K562 (cell line): ENCODE measurements around the gene BEST1. TPM values are rescaled to one million over a fixed set of nuclear protein-coding genes. Genes with fewer than 3 reads are reported as not detected.

Experiments used
- ATAC-seq: fragments of 200-7000 bp; cut with Tn5 transposase; 3 replicates; pipeline ENCODE4 v1.9.1; 2020; ENCODE audit warnings: moderate library complexity
- BruUV-seq: library from RNA; stranded (reverse); fragments of 400-500 nt; replicated peaks from 2 replicates; lab custom pipeline; 2021; lab: Mats Ljungman, UMichigan
- CTCF ChIA-PET: fragments of 300-600 bp; formaldehyde crosslinking; extraction: SDS; loops from one replicate; lab custom pipeline; 2021; ENCODE audit warnings: low intra/inter-chr PET ratio; lab: Yijun Ruan, JAX
- POLR2A ChIA-PET: fragments of 300-600, 350-650 bp; sonication (Branson Sonifier 250); formaldehyde crosslinking; extraction: SDS; loops from one replicate; lab custom pipeline; 2021; ENCODE audit warnings: antibody characterized with exemption, inconsistent platforms; lab: Yijun Ruan, JAX
- DNase-seq, 4 experiments: peaks; one replicate each; pipeline versions ENCODE4 v3.0.0 to v3.0.0-alpha.2; 2011 to 2018; ENCODE audit warnings: low spot score in 3 of 4, mixed read lengths in 3 of 4; ENCODE audit errors: extremely low read depth in 1 of 4
- FAIRE-seq: peaks from 2 replicates; lab custom pipeline; 2011; peaks lifted over from hg19 to GRCh38; lab: Jason Lieb, UNC
- H2AFZ ChIP-seq: 2 replicates; pipeline ENCODE4 v1.6.0; 2011; ENCODE audit warnings: low read depth, low read length, control low read depth, inconsistent platforms
- H3K27ac ChIP-seq: fragments of 200-600 bp; 3 replicates; pipeline ENCODE4 v1.8.0; 2011; ENCODE audit warnings: low read depth, mild to moderate bottlenecking, control low read depth, inconsistent platforms, low read length, moderate library complexity, mixed read lengths; ENCODE audit errors: extremely low read depth
- H3K27me3 ChIP-seq, 2 experiments: fragments of 300-600 bp in 1 of 2; 2 replicates in 1 of 2; 3 replicates in 1 of 2; pipeline versions ENCODE4 v1.6.0 to v1.8.0; 2011; ENCODE audit warnings: inconsistent platforms in 2 of 2, low read length in 2 of 2, mild to moderate bottlenecking in 1 of 2, mixed read lengths in 1 of 2, moderate library complexity in 1 of 2; ENCODE audit not compliant: control insufficient read depth in 2 of 2, insufficient read depth in 2 of 2
- H3K36me3 ChIP-seq: fragments of 300-600 bp; 3 replicates; pipeline ENCODE4 v1.8.0; 2011; ENCODE audit warnings: mild to moderate bottlenecking, low read length, inconsistent platforms; ENCODE audit not compliant: control insufficient read depth, insufficient read depth
- H3K4me1 ChIP-seq, 2 experiments: fragments of 200-600 bp in 1 of 2; replicated peaks in 1 of 2; 2 replicates in 1 of 2; 3 replicates in 1 of 2; pipeline versions ENCODE4 v1.5.1 to v1.8.0; 2011; ENCODE audit warnings: inconsistent platforms in 2 of 2, low read length in 2 of 2, mild to moderate bottlenecking in 1 of 2, mixed read lengths in 1 of 2, moderate library complexity in 1 of 2; ENCODE audit not compliant: control insufficient read depth in 2 of 2, insufficient read depth in 2 of 2
- H3K4me2 ChIP-seq: 2 replicates; pipeline ENCODE4 v1.6.1; 2011; ENCODE audit warnings: low read length, control low read depth, inconsistent platforms, mixed read lengths; ENCODE audit not compliant: insufficient read depth
- H3K4me3 ChIP-seq: fragments of 200-600 bp; sonication (generic), shearing (Covaris generic); 2 replicates; pipeline ENCODE4 v1.5.1; 2016; ENCODE audit warnings: control low read depth, inconsistent platforms
- H3K79me2 ChIP-seq: fragments of 200-600 bp; 3 replicates; pipeline ENCODE4 v1.8.0; 2011; ENCODE audit warnings: low read length, inconsistent platforms; ENCODE audit not compliant: control insufficient read depth, insufficient read depth
- H3K9ac ChIP-seq, 2 experiments: 2 replicates each; pipeline versions ENCODE4 v1.6.0 to v1.6.1; 2011; ENCODE audit warnings: low read depth in 2 of 2, low read length in 2 of 2, control low read depth in 1 of 2, inconsistent platforms in 1 of 2, mild to moderate bottlenecking in 1 of 2, mixed read lengths in 1 of 2; ENCODE audit not compliant: insufficient read depth in 1 of 2
- H3K9me1 ChIP-seq: one replicate; pipeline ENCODE4 v1.6.0; 2011; ENCODE audit warnings: inconsistent platforms, mild to moderate bottlenecking, low read length, moderate library complexity; ENCODE audit not compliant: control insufficient read depth, insufficient read depth
- H3K9me3 ChIP-seq: replicated peaks from 2 replicates; pipeline ENCODE4 v1.5.1; 2011; ENCODE audit warnings: low read depth, low read length, inconsistent platforms; ENCODE audit not compliant: control insufficient read depth, insufficient read depth
- H4K20me1 ChIP-seq: replicated peaks from 2 replicates; pipeline ENCODE4 v1.6.1; 2011; ENCODE audit warnings: low read length, inconsistent platforms, mixed read lengths; ENCODE audit not compliant: control insufficient read depth, insufficient read depth
- ARID1B ChIP-seq: fragments of 450-650 bp; IDR thresholded peaks from 2 replicates; pipeline ENCODE4 v1.6.1; 2016; ENCODE audit warnings: antibody characterized with exemption, mild to moderate bottlenecking, inconsistent platforms
- ELF4 ChIP-seq: fragments of 450-650 bp; formaldehyde crosslinking; IDR thresholded peaks from 2 replicates; pipeline ENCODE4 v1.4.0; 2022; ENCODE audit warnings: missing genetic modification characterization
- HDGF ChIP-seq: fragments of 450-650 bp; IDR thresholded peaks from 2 replicates; pipeline ENCODE4 v1.6.1; 2016
- KDM1A ChIP-seq, 2 experiments: fragments of 450-650 bp; IDR thresholded peaks; 2 replicates each; pipeline ENCODE4 v1.6.1; 2016; ENCODE audit warnings: mild to moderate bottlenecking in 2 of 2
- L3MBTL2 ChIP-seq: fragments of 450-650 bp; IDR thresholded peaks from 2 replicates; pipeline ENCODE4 v1.6.1; 2016; ENCODE audit warnings: mild to moderate bottlenecking, moderate library complexity
- NFRKB ChIP-seq: fragments of 450-650 bp; IDR thresholded peaks from 2 replicates; pipeline ENCODE4 v1.6.1; 2016; ENCODE audit warnings: low read depth
- NR4A1 ChIP-seq, 2 experiments: fragments of 250-450 bp in 1 of 2; fragments of 450-650 bp in 1 of 2; sonication (Bioruptor Pico) in 1 of 2; IDR thresholded peaks; 2 replicates each; pipeline versions ENCODE4 v1.4.0 to v1.6.1; 2016 to 2020; ENCODE audit warnings: mild to moderate bottlenecking in 2 of 2, missing compliant biosample characterization in 1 of 2, missing genetic modification characterization in 1 of 2, moderate library complexity in 1 of 2
- SMAD4 ChIP-seq: fragments of 250-450 bp; sonication (Bioruptor Pico); conservative IDR thresholded peaks from 2 replicates; pipeline ENCODE4 v1.8.0; 2021; ENCODE audit warnings: inconsistent platforms, mild to moderate bottlenecking, moderate library complexity
- ZNF274 ChIP-seq: IDR thresholded peaks from 2 replicates; pipeline ENCODE4 v1.6.1; 2011; ENCODE audit warnings: low read depth, mild to moderate bottlenecking, low read length, moderate library complexity, borderline replicate concordance
- WGBS: fragments of 100-300 bp; shearing (Covaris generic); methylation state at CpG from one replicate; pipeline ENCODE4 v1.1.6; 2016; ENCODE audit warnings: low coverage, mixed read lengths; ENCODE audit not compliant: insufficient coverage; ENCODE audit errors: missing lambda C conversion rate; 5-methylcytosine and 5-hydroxymethylcytosine counted together
- in situ Hi-C: fragments of 300-500 bp; cut with MboI; formaldehyde crosslinking; loops from 4 replicates; pipeline ENCODE4 v1.15.0; 2018; ENCODE audit warnings: inconsistent platforms, mixed read lengths
- intact Hi-C: fragments of 100-400 bp; cut with micrococcal nuclease; formaldehyde crosslinking; loops from 2 replicates; pipeline ENCODE4 v1.14.2; 2022
- polyA plus RNA-seq, 8 experiments: library from polyadenylated mRNA; depleted of rRNA in 4 of 8; stranded (reverse) in 5 of 8; unstranded in 3 of 8; fragments of >200 nt; fragmentation: Nextera tagmentation in 2 of 8; fragmentation: Illumina TruSeq in 1 of 8; extraction: Ambion mirVana in 2 of 8; extraction: Trizol in 1 of 8; gene quantifications; 2 replicates each; pipeline versions ENCODE4 v1.2.1 to v1.2.3, GENCODE V29; 2011 to 2014; ENCODE audit warnings: inconsistent platforms in 1 of 8, missing spikeins in 1 of 8
- total RNA-seq, 7 experiments: library from RNA; depleted of rRNA in 6 of 7; stranded (reverse); fragments of >200 nt in 6 of 7; fragmentation: Illumina TruSeq in 2 of 7; extraction: Trizol in 2 of 7; gene quantifications; 2 replicates each; pipeline versions ENCODE4 v1.2.1 to v1.2.3, GENCODE V29; 2011 to 2021; ENCODE audit warnings: low replicate concordance in 1 of 7
- TF ChIP-seq, protein P1 (sequence below): sonication (generic); formaldehyde crosslinking; IDR thresholded peaks from 2 replicates; pipeline ENCODE4 v1.5.0; 2020; ENCODE audit warnings: missing genetic modification reagents
- TF ChIP-seq, protein P2 (sequence below): fragments of 450-650 bp; IDR thresholded peaks from 2 replicates; pipeline ENCODE4 v1.6.1; 2017; ENCODE audit warnings: antibody characterized with exemption, mild to moderate bottlenecking
- TF ChIP-seq, protein P3 (sequence below): sonication (generic); formaldehyde crosslinking; IDR thresholded peaks from 2 replicates; pipeline ENCODE4 v1.8.0; 2022; ENCODE audit warnings: missing genetic modification reagents, mild to moderate bottlenecking, borderline replicate concordance
- TF ChIP-seq, protein P4 (sequence below): fragments of 250-450 bp; sonication (Bioruptor Pico); IDR thresholded peaks from 2 replicates; pipeline ENCODE4 v1.5.0; 2020; ENCODE audit warnings: mild to moderate bottlenecking, borderline replicate concordance

Gene BEST1
- total and polyA plus RNA-seq, 9 of the 15 experiments (the other 6 are each of a cell fraction or from before 2014, with no cell fraction given), result 0.07 to 1.3 (median 0.40) TPM

DNA sequence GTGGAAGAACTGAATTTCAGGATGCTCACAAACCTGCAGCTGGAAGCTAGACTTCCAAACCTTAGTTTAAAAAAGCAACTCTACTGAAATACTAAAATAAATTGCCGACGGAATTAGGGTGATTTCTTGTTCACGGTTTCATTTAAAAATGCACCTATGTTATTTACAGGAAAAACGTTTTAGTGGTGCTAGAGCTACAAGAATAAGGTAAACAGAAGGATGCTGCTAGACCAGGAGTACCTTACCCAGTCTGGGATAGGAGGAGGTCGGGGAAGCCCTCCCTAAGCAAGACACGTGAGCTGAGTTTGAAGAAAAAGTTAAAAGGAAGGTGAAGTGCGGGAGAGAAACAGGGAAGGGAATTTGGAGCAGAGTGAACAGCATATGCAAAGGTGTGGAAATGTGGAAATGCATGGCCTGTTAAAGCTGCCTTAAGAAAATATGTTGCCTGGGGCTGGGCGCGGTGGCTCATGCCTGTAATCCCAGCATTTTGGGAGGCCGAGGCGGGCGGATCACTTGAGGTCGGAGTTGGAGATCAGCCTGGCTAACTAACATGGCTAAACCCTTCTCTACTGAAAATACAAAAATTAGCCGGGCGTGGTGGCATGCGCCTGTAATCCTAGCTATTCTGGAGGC, 18.7 kb downstream of the BEST1 start:
- peak overlapping the region; percentile 5; the same call in 1 of the 2 replicates for H2AFZ ChIP-seq
- ATAC-seq (no peak), DNase-seq (no peak), FAIRE-seq (no peak)
- ChIA-PET POLR2A (interaction anchor here (0.6 to 11.8 kb wide), 23 partner anchors 6 to 177 kb away, joined by 3 to 327 read pairs (median 7); partner anchors contain the start of genes BEST1, FEN1, INCENP and TMEM258), CTCF (no interaction called here)
- peak overlapping the region; percentile 92 to 99 for H3K9ac ChIP-seq
- H4K20me1 ChIP-seq, result peaks cover 31% of the 10 kb centered on the region
- peaks cover 85% of the 10 kb centered on the region for H3K79me2 ChIP-seq
- in situ Hi-C loops, result loop anchor here (5.0 kb wide), 1 partner anchor 58 kb away; no protein-coding TSS in a partner anchor
- intact Hi-C loops, result loop anchor here (5.0 kb wide), 1 partner anchor 83 kb away; no protein-coding TSS in a partner anchor
- no TSS peak for BruUV-seq
- H3K4me3 ChIP-seq, result peak overlapping the region; percentile 80
- 4% methylated on average over 16 of the region's 16 CpGs for WGBS
- no peaks in the 10 kb centered on the region for H3K27me3 ChIP-seq
- peaks cover 29% of the 10 kb centered on the region for H3K36me3 ChIP-seq
- peak overlapping the region; percentile 89 for H3K27ac ChIP-seq
- no peaks in the 10 kb centered on the region for H3K9me3 ChIP-seq
- peaks cover 49 to 52% of the 10 kb centered on the region in 2 experiments for H3K4me1 ChIP-seq
- H3K4me2 ChIP-seq, result peak overlapping the region; percentile 92
- H3K9me1 ChIP-seq, result no peaks in the 10 kb centered on the region
- TF ChIP-seq NFRKB (peak; percentile 20), HDGF (peak; percentile 23; the same call in 1 of the 2 replicates), ARID1B (0 out of 2 replicates have a peak, but pooled peaks have one; percentile 8), KDM1A (IDR thresholded peaks at IDR 0.05) (no peak), ZNF274 (no peak), NR4A1 (CRISPR knock-in tag; IDR thresholded peaks at IDR 0.05) (no peak), NR4A1 (tag; IDR thresholded peaks at IDR 0.05) (no peak), ELF4 (CRISPR knock-in tag) (no peak), SMAD4 (peak; percentile 19; the same call in 1 of the 2 replicates), L3MBTL2 (0 out of 2 replicates have a peak, but pooled peaks have one; percentile 12)
- TF ChIP-seq, protein P1, sequence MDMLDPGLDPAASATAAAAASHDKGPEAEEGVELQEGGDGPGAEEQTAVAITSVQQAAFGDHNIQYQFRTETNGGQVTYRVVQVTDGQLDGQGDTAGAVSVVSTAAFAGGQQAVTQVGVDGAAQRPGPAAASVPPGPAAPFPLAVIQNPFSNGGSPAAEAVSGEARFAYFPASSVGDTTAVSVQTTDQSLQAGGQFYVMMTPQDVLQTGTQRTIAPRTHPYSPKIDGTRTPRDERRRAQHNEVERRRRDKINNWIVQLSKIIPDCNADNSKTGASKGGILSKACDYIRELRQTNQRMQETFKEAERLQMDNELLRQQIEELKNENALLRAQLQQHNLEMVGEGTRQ, result peak; percentile 16; the same call in 1 of the 2 replicates
- TF ChIP-seq, protein P2, sequence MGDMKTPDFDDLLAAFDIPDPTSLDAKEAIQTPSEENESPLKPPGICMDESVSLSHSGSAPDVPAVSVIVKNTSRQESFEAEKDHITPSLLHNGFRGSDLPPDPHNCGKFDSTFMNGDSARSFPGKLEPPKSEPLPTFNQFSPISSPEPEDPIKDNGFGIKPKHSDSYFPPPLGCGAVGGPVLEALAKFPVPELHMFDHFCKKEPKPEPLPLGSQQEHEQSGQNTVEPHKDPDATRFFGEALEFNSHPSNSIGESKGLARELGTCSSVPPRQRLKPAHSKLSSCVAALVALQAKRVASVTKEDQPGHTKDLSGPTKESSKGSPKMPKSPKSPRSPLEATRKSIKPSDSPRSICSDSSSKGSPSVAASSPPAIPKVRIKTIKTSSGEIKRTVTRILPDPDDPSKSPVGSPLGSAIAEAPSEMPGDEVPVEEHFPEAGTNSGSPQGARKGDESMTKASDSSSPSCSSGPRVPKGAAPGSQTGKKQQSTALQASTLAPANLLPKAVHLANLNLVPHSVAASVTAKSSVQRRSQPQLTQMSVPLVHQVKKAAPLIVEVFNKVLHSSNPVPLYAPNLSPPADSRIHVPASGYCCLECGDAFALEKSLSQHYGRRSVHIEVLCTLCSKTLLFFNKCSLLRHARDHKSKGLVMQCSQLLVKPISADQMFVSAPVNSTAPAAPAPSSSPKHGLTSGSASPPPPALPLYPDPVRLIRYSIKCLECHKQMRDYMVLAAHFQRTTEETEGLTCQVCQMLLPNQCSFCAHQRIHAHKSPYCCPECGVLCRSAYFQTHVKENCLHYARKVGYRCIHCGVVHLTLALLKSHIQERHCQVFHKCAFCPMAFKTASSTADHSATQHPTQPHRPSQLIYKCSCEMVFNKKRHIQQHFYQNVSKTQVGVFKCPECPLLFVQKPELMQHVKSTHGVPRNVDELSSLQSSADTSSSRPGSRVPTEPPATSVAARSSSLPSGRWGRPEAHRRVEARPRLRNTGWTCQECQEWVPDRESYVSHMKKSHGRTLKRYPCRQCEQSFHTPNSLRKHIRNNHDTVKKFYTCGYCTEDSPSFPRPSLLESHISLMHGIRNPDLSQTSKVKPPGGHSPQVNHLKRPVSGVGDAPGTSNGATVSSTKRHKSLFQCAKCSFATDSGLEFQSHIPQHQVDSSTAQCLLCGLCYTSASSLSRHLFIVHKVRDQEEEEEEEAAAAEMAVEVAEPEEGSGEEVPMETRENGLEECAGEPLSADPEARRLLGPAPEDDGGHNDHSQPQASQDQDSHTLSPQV, result peak; percentile 52; the same call in 1 of the 2 replicates
- TF ChIP-seq, protein P3, sequence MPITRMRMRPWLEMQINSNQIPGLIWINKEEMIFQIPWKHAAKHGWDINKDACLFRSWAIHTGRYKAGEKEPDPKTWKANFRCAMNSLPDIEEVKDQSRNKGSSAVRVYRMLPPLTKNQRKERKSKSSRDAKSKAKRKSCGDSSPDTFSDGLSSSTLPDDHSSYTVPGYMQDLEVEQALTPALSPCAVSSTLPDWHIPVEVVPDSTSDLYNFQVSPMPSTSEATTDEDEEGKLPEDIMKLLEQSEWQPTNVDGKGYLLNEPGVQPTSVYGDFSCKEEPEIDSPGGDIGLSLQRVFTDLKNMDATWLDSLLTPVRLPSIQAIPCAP (CRISPR knock-in tag), result 0 out of 2 replicates have a peak, but pooled peaks have one; percentile 26
- TF ChIP-seq, protein P4, sequence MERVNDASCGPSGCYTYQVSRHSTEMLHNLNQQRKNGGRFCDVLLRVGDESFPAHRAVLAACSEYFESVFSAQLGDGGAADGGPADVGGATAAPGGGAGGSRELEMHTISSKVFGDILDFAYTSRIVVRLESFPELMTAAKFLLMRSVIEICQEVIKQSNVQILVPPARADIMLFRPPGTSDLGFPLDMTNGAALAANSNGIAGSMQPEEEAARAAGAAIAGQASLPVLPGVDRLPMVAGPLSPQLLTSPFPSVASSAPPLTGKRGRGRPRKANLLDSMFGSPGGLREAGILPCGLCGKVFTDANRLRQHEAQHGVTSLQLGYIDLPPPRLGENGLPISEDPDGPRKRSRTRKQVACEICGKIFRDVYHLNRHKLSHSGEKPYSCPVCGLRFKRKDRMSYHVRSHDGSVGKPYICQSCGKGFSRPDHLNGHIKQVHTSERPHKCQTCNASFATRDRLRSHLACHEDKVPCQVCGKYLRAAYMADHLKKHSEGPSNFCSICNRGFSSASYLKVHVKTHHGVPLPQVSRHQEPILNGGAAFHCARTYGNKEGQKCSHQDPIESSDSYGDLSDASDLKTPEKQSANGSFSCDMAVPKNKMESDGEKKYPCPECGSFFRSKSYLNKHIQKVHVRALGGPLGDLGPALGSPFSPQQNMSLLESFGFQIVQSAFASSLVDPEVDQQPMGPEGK (CRISPR knock-in tag), result no peak
